CD4-positive, alpha-beta T cell treated with Interleukin-10 for 1 hour (primary cell): ENCODE results near the gene GPR157.

ENCODE experiments used
- DNase-seq: peaks from one replicate; pipeline ENCODE4 v3.0.0-alpha.2; 2020

Gene GPR157

DNA sequence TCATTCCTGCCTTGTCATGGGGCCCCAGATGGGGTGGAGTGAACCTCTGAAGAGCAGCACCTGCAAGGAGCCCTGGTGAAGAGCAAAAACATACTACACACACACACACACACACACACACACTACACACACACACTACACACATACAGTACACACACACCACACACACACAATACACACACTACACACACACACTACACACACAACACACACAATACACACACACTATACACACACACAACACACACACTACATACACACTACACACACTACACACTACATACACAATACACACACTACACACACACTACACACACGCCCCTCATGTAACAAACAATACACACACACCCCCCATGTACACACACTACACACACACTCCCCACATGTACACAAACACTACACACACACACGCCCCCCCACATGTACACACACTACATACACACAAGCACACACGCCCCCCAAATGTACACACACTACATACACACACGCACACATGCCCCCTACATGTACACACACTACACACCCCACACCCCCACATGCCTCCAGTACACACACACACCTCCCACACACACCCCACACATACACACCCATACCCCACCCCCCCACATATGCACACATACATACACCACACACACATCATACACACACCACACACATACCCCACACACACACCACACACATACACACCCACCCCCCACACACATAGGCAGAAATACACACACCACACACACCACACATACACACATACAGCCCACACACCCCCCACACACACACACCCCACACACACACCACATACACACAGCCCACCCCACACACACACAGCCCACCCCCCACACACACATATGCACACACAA lies 68.8 kb downstream of the GPR157 start:
- no peak for DNase-seq

DNA sequence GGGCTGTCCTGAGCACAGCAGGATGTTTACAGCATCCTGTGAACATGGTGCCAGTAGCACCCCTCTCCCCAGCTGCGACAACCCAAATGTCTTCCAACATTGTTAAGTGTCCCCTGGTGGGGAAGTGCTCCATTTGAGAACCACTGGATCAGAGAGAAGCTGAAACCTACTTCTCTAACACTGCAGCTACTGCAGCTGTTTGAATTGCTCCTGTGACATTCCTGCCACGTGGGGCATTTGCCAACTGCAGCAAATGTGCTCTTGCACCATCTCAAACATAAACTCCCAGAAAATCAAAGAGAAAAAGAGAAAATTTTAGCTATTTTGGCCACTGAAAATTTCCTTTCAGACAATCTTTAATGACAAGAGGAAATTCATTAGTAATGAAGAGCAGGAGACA lies 70.4 kb downstream of the GPR157 start:
- DNase-seq: no peak

DNA sequence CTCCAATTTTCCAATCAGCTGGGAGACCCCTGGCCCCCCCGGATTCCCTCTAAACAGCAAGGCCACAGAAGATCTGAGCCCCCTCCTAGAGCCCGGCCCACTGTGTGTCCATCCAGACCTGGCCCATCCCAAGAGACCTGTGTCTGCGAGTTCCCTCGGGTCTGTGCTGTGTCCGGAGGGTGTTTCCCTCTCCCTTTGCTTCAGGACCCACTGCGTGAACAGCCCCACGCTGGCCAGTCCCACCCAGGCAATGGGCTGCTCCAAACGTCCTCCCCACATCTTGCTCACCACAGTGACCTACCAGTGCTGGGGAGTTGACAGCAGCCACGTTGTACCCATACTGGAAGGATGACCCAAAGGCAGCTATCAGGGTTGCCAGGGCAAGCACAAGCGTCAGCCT lies 71.1 kb downstream of the GPR157 start:
- no peak for DNase-seq

DNA sequence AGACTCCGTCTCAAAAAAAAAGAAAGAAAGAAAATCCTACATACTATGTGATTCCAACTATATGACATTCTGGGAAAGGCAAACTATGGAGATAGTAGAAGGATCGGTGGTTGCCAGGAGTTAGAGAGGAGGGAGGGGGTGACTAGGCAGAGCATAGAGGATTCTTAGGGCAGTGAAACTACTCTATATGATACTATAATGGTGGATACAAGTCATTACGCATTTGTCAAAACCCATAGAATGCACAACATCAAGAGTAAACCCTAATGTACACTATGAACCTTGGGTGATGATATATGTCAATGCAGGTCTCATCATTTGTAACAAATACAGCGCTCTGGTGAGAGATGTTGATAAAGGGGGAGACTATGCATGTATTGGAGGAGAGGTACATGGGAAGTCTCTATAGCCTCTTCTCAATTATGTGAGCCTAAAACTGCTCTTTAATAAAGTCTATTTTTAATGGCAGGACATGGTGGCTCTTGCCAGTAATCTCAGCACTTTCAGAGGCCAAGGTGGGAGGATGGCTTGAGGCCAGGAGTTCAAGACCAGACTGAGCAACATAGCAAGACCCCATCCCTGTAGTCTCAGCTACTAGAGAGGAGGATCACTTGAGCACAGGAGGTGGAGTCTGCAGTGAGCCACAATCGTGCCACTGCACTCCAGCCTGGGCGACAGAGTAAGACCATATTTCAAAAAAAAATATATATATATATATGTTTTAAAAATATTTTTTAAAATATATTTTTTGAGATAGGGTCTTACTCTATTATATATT lies 76.4 kb downstream of the GPR157 start:
- no peak for DNase-seq

DNA sequence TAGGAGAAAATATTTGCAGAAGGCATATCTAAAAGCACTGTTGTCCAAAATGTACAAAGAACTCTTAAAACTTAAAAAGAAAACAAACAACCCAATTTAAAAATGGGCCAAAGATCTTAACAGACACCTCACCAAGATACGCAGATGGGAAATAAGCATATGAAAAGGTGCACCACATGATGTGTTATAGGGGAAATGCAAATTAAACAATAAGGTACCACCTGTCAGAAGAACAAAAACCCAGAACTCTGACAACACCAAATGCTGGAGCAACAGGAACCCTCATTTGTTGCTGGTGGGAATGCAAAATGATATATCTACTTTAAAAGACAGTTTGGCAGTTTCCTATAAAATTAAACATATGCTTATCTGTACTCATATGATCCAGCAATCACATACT lies 77.5 kb downstream of the GPR157 start:
- DNase-seq: no peak

DNA sequence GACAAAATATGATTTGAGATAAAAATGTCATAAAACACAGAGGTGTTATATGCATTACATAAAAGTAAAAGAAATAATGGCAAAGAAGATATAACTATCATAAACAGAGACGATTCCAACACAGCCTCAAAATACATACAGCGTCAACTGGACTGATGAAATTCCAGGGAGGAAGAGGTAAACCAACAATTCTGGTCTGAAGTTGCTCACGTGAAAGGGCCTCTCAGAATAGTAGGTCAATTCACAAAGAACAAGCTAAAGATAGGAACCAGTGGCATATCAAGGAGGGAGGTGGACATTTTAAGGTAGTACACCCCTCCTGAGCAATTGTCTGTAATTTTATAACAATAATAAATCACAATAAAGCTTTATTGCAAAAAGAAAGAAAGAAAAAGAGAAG lies 78.1 kb downstream of the GPR157 start:
- no peak for DNase-seq
